Left renal cortex interstitium (tissue), 4 donors: ENCODE measurements around the gene PLXND1. TPM values are rescaled to one million over a fixed set of nuclear protein-coding genes. Genes with fewer than 3 reads are reported as not detected.

ENCODE experiments used
- DNase-seq, 4 donors: peaks; one replicate each; pipeline ENCODE4 v3.0.0-alpha.2; 2013; ENCODE audit warnings: low read depth in 4 of 4, low spot score in 2 of 4, missing footprints in 1 of 4
- polyA plus RNA-seq, 4 donors: library from polyadenylated mRNA; unstranded; fragments of 120-200 nt; gene quantifications; one replicate each; pipeline ENCODE4 v1.2.1, GENCODE V29; 2013; ENCODE audit not compliant: insufficient read length in 4 of 4

The PLXND1 gene
- polyA plus RNA-seq, 4 donors, result 121 to 147 (median 142) TPM

DNA sequence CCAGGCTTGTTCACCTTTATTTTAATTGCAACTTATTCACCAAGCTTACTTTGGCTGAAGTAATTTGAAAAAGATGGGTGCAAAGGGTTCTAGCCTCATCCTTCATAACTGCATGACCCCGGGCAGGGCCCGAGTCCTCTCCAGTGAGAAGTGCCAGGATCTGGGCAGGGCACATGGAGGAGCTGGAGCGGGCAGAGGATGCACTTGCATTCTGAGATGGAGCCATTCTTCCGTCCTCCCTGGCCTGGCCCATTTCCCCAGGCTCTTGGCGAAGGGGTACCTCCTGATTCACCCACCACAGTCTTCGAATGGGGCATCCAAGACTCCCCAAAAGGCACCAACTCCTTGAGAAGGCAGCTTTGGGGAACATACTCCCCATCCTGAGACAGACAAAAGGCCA, 22.5 kb upstream of the PLXND1 start:
- no peak for DNase-seq

DNA sequence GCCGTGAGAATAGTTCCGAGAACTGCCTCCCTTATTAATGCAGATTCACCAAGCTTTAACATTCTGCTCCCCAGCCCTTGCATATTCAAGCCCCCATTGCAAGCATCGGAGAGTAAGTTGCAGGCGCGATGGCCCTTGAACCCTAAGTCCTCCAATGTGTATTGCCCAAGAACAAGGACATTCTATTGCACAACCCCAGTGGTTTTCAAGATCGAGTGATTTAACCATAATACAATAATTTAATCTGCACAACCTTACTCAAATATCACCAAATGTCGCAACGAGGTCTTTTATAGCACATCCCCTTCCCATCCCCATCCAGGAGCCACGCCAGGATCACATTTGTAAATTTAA, 21.7 kb upstream of the PLXND1 start:
- DNase-seq, result no peak

DNA sequence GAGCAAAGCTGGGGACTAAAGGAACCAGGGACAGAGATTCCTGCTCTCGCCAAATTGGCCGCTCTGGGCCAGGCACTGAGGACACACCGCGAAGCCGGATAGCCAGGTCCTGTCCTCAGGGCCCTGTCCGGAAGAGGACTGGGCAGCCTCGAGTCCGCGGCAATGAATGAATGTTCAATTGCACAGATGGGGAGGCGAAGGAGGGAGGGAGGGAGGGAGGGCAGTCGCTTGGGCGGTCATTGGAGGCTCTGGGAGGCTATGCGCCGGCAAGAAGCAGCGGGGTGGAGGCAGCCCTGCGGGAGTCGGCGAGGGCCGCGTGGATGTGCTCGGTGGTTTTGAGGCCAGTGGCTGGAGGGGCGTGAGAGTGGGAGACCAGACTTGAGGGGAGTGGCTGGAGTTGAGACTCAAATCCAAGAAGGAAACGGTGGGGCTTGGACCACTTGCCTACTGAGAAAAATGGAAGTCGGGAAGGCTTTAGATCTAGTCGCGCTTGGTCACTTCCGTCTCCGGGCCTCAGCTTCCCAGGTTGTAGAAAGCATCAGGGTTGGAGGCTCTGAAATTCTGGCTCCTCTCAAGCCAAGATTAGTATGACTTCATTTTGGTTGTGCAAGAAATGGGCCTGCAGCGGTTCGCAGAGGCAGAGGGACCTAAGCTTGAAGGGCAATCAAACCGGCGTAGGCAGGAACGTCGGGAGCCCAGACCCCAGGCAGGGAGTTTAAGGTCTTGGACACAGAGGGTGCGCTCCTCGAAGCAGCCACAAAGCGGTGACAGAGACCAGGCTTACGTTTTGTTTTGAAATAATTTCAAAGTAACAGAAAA, 21.1 kb upstream of the PLXND1 start:
- no peak for DNase-seq

DNA sequence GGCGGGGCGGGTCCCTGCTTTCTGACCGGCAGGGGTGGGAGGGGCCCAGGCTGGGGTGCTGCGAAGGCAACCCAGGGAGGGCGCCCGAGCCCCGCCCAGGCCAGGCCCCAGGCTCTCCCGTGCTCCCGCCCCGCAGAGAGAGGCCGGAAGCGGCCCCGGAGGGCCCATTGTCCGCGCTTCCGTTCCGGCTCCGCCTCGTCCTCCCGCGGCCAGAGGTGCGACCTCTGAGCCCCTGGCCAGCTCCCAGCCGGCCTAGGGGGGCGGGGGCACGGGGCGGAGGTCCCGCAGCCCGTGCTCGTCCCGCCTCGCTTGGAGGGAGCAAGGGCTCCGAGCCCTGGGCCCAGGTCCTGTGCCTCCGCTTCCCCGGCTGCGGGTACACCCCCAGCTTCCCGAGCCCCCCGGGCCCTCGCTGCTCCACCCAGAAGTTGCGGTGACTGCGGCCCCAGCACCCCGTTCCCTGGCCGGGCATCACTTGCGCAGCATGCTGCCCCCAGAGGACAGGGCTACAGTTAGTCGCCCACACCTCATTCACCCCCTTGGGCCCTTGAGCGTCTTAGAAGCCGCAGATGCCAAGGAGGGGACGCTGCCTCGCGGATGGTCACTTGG, 20.4 kb upstream of the PLXND1 start:
- no peak for DNase-seq

DNA sequence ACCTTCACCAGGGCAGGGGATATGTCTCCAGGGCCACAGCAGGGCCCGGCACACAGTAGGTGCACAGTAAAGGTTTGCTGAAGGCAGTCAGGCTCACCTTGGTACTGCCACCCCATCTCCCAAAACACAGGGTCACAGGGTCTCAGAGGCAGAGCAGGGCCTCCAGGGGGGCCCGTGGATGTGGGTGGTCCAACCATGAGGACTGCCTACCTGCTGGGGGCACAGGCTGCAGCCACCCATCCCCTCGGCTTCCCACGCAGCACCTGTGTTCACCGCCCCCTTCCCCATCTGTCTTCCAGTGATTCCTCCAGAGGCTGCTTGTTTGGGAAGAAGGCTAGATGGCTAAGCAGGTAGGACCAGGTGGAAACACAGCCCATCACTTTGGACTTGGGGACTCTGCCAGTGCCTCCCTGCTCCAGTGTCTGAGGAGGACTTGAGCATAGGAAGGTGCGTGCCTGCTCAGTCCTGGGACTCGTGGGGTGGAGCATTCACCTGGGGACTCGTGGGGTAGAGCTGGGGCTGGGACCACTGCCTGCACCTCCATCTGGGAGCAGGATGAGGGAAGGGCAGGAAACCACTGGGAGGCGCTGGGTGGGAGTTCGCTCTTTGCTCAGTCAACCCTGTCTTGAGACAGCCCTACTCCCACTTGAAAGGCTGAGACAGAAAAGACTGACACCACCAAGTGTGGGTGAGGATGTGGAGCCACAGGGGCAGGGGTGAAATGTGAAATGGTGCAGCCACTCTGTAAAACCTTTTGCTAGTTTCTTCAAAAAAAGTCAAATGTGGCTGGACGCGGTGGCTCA, 18.8 kb upstream of the PLXND1 start:
- no peak for DNase-seq

DNA sequence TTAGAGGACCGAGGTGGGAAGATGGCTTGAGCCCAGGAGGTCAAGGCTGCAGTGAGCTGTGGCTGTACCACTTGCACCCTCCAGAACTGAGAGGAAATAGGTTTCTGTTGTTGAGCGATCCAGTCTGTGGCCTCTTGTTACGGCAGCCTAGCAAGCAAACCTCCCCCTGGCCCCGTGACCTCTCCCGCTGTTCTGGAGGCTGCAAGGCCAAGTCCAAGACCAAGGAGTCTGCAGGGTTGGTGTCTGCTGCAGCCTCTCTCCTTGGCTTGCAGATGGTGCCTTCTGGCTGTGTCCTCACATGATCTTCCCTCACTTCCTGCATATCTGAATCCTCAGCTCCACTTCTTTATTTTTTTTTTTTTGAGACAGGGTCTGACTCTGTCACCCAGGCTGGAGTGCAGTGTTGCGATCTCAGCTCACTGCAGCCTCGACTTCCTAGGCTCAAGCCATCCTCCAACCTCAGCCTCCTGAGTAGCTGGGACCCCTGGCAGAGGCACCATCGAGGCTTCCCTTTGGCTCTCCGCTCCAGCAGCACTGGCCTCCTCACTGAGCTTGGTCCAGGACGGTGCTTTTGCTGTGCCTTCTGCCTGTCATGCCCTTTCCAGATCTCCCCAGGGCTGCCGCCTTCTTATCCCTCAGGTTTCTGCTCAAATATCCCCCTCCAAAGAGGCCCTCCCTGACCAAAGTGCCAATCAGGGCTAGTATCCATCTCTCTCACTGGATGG, 18.0 kb upstream of the PLXND1 start:
- no peak for DNase-seq

DNA sequence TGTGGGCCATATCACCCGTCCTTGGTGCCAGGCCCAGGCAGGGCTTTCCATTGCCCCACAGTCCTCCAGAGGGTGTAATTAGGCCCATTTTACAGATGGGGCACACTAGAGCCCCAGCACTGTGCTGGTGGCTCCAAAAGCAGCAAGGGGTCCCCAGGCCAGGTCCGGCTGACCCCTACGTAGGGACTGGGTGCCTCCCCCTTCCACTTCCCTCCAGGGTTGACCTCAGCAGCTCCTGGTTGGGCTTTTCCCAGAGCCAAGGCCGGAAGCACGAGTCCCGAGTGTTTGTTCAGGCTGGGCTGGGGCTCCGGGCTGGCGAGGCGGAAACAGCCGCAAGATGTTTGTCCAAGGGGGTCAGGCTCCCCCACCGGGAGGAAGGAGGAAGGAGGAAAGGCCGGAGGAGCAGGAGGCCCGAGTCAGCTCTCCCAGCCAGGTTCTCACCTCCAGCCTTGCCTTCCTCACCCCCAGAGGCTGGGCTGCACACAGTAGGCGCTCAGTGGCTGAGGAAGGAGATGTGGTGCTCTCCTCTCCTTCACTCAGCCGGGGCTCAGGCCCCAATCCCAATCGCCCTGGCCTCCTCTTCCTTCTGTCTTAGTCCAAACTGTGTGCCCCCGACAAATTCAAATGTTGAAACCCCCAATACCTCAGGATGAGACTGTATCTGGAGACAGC, 17.1 kb upstream of the PLXND1 start:
- DNase-seq, result no peak

DNA sequence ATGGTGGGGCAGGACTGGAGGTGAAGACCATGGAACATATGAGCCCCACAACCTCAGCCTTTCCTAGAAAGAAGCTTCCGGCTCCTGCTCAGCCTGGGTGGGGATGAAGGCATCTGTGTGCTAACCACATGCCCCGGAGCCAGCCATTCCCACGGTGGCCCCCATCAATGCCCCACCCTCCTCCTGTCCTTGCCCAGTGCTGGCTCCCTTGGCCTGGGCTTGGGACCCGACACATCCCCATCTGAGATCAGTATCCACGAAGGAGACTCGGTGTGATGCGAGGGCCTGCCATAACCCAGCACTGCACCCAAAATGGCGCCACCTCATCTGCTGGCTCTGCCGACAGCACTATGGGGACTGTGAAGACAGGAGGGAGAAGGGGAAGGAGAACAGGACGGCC, 16.5 kb upstream of the PLXND1 start:
- DNase-seq, result no peak

DNA sequence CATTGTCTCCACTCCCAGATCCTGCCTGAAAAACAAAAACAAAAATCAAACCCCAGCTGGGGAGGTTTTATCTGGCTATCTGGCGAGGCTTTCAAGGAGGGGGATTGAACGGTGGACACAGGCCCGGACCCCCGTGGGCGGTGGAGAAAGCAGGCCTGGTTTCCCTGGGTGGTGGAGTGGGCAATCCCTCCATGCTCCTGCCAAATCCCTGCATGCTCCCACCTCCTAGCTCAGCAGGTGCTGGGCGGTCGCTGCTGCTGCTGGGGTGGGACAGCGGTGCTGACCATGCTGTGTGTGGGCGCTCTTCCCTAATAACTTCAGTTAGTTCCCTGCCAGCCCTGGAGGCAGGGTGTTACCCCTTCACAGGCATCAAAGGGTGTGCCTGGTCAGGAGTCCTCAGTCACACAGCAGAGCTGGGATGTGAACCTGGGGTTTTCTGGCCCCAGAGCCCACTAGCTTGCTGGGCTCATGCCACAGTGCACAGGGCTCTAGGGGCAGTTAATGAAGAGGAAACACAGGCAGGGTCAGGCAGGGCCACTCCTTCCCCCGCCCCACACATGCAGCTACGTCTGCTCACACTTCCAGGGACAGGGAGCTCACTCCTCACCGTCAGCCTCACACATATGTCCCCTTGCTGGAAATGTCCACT, 15.9 kb upstream of the PLXND1 start:
- no peak for DNase-seq

DNA sequence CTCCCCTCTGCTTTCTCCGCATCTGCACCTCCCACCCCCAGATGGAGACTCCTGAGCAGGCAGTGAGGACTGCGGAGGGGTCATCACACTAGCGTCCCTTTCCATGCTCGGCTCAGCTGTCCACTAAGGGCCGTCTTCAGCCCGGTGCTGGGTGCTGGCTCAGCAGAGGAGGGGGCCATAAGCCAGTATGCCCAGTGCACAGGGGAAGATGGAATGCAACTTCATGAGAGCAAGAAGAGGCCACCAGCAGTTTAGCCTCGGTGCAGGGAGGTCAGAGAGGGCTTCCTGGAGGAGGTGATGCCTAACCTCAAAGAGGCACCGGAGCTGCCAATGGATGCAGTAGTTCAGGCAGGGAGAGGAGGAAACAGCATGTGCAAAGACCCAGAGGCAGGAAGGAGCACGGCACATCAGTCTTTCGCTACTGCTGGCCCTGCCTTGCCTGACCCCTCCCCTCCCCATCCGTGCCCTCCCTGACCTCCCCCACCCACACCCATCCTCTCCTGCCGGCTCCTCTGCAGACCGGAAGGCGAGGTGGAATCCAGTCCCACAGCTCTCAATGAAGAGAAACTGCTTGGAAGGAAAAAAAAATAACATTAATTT, 15.2 kb upstream of the PLXND1 start:
- DNase-seq, result no peak

DNA sequence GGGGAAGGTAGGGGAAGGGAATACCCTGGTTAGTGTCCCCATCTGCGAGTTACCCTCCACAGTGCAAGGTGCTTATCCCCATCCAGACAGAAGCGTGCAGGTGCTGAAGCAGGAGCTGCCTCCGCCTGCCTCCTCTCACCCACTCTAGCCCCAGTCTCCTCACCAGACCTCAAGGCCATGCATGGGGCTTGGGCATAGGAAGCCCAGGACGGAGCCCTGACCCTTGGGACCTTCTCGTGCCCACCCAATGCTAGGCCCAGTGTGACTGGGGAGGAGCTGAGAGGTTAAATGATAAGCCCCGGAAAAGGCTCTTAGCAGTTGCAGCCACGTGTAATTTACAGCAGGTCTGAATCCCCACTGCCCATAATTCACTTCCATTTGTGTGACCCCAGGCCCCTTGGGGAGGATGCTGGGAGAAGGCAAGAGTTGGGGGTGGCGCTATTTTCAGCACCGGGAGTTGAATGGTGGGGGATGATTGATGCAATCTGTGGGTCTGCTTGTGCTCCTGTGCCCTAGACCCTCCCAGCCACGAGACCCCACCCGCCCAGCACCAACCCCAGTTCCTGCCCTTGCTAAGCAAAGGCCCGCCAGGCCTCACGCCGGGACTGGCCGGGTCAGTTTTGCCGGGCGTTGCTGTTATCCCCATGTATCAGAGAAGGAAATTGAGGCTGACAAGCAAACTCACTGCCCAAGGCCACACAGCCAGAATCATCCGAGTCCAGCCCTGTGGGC, 14.5 kb upstream of the PLXND1 start:
- DNase-seq, result no peak

DNA sequence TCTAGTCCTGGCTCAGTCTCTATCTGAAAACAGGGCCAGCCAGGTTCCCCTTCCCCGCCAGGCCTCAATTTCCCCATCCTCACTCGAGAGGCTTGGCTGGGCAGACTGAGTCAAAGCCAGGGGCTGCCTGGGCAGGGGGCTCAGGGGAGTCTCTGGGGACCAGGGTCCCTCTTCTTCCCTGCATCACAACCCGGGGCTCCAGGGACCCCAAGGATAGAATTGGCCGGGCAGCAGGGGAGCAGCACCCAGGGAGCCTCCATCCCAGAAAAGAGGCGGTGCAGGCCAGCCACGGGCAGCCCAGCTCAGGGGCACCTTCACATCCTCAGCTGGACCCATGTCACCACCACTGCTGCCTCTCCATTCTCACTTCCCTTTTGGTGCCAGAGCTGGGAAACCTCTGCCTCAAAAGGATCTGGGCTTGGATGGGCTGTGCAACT, 13.3 kb upstream of the PLXND1 start:
- DNase-seq, result no peak

DNA sequence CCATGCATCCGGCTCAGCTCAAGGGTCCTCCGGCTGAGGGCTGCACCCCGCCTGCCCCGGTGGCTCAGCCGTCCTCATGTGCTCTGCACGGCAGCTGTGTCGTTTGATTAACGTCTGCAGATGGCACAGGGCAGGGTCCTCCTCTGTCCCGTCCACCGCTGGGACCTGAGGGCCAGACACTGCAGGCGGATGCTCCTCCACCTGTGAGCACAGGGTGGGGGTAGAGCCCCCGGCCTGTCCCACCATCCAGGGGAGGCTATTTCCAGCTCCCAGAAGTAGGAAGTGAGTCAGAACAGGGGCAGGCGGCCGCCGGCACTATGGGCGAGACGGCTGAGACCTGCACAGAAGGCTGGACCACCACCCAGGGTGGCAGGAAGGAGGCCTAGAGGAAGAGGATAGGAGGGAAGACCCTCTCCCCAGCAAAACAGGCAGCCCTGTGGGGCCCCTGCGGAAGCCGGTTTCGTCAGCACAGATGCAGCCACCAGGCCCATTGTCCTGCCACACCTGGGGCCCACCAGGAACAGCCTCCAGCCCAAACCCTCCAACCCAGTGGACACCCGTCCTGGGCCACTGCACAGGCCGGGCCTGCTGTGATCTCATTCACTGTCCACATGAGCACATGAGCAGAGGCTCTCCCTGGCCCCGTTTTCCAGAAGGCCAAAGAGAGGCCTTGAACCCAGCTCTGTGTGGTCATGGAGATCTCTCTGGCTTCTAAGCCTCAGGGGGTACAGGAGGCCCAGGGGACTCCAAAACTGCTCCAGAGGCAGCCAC, 12.6 kb upstream of the PLXND1 start:
- no peak for DNase-seq

DNA sequence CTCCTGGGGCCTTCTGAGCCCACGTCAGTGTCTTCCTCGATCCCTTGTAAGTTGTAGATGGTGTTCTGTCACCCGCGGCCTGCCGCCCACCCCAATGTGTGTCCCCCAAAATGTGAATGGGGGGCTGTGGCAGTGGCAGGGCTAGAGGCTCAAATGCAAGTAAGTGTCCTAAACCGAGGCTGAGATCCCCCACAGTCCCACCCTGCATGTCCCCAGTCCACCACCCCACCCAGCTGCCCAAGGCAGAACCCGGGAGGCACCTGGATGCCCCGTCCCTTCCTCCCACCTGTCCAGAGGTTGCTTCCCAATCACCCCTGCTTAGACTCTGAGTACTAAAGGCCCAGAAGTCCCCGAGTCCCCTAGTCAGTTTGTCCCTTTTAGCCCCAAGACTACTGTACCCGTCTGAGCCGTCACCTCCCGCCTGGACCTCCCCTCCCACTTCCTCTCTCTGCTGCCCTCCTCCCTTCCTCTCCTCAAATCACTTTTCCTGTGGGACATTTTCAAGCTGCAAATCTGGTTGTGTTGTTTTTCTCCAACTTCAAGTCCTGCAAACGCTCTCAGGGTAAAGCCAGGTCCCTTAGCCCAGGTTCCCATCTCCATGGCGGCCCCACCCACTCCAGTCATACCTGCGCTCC, 11.8 kb upstream of the PLXND1 start:
- DNase-seq, result no peak

DNA sequence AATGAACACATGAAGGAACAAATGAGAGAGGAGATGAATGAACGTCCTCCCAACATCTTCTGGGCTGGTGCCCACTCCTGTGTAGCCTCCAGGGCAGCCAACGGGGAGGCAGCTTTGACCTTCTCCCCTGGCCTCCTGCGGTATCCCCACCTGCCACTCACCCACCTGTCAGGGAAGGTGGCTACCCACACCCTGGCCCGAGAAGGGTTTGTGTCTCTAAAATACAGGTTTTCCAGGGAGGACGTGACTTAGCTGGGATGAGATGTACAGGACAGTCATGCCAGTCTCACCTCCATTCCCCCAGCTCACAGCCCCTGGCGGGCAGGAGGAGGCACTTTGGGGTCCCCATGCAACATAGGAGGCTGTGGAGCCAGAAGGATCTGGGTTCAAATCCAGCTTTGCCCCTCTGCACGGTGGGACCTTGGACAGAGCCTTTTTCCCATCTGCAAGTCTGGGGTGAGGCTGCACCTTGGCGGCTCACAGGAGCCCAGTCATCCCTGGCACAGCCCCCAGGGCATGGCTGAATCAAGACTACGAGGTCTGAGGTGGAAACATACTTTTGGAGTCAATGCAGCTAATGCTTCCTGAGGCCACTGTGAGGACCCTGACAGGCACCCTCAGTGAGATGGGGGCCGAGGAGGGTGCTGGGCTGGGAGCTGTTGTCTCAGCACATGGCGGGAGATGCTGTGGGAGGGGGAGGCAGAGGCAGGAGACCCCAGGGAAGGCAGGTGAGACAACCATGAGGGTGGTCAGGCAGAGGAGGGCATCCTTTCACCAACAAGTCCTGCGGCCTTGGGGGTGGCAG, 11.1 kb upstream of the PLXND1 start:
- DNase-seq, result no peak

DNA sequence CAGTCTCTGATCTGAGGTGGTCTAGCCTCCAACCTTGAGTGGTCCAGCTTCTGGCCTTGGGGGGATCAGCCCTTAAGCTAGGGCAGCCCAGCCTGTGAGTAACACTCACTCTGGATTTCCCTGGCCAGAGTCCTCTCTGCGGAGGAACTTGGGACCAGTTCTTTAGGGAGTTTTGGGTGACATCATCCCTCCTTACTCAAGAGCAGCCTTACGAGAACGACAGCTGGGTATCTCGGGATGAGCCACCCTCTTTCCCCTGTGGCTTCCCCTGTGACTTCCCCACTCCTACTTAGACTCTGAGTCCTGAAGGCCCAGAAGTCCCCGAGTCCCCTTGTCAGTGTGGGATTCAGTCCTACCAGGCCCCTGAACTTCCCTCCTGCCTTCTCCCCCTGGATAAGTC, 10.2 kb upstream of the PLXND1 start:
- DNase-seq, result no peak

DNA sequence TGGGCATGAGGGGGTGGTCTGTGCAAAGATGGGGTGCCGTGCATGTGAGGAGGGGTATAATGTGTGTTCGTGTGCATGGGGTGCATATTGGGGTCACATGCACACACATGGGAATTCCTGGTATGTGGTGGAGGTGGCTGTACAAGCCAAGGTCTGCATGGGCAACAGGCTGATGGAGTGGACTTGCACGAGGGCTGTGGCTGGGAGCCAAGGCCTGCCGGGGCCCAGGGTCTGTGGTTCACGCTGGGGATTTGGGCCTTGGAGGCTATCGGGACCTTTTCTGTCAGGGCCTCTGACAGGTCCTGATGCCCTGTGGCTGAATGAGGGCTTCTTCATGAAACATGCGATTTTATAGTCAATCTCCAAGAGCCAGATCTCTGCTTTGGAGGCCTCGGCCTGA, 9.8 kb upstream of the PLXND1 start:
- no peak for DNase-seq
